HG02884 (cell line): ENCODE results near the gene SPINT2.
A peak's percentile ranks its signal among the peaks of the same experiment; 100 is the strongest.

Experiments used
- ATAC-seq: cut with Tn5 transposase; IDR thresholded peaks from one replicate; pipeline ENCODE4 v1.9.1; 2021; ENCODE audit warnings: mild to moderate bottlenecking, moderate library complexity; ENCODE audit not compliant: unreplicated experiment

The SPINT2 gene

DNA sequence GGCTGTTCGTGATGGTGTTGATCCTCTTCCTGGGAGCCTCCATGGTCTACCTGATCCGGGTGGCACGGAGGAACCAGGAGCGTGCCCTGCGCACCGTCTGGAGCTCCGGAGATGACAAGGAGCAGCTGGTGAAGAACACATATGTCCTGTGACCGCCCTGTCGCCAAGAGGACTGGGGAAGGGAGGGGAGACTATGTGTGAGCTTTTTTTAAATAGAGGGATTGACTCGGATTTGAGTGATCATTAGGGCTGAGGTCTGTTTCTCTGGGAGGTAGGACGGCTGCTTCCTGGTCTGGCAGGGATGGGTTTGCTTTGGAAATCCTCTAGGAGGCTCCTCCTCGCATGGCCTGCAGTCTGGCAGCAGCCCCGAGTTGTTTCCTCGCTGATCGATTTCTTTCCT is 27.5 kb downstream of the SPINT2 start:
- no peak for ATAC-seq

DNA sequence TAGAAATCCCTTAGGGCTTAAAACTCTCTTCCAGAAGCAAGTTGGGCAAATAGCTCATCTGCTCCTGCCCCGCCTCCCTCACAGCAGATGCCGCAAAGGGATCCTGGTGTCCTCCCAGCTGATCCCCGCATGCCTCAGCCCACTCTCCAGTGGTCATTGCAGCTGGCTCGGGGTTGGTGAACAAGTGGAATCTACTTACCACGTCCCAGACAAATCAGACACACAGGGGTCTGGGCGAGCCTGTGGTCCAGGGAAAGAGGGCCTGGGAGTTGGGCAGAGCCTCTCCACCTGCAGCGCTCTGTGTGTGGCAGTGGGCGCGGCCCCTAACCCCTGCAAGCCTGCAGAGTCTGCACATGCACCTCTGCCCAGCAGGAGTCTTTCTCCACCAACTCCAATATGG is 28.9 kb downstream of the SPINT2 start:
- no peak for ATAC-seq

DNA sequence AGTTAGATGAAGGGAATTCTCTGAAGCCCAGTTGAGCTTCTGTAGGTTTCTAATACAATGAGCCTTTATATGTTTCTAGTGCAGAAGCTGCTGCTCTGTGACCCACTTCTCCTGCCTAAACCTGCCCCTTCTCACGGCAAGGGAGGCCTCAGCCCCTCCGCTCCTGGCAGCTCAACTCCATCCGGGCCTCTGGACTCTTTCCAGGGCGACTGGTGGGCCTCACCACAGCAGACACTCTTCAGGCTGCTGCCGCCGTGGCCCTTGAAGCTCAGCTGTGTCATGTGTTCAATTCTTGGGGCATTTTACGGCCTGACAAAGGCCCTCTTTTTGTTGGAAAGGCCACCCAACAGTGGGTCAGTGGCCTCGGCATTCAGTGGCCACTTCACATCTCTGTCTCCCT is 29.7 kb downstream of the SPINT2 start:
- ATAC-seq: no peak

DNA sequence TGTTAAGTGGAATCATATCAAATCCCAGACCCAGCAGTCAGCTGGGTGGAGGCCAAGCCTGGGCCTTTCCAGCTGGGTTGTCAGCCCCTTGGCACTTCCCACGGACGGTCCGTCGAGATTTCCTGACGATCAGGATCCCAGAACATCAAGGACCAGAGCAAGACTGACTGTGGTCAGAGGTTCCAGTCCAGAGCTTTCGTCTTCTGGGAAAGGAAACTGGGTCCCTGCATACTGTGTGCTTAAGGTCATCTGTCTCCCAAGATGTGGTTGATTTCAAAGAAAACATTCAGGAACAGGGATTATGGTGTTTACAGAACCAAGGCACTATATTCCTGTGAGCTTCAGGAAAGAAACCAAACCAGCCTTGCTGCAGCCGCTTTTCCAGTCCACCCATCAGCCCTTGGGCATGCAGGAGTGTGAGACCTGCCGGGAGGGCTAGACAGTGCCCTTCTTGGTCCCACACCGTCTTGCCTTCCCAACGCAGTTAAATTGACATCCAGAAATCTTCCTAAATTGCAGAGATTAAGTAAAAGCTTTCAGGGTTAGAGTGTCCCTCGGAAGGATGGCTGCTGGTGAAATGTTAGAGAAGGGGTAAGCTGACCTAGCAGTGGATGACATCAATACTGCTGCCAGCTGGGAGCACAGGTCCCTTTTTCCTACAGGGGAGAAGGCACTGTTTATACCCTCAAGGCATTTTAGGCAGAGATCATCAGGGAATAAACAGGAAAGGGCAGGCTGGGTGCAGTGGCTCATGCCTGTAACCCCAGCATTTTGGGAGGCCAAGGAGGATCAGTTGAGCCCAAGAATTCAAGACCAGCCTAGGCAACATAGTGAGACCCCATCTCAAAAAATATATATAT is 34.7 kb downstream of the SPINT2 start:
- ATAC-seq: no peak

DNA sequence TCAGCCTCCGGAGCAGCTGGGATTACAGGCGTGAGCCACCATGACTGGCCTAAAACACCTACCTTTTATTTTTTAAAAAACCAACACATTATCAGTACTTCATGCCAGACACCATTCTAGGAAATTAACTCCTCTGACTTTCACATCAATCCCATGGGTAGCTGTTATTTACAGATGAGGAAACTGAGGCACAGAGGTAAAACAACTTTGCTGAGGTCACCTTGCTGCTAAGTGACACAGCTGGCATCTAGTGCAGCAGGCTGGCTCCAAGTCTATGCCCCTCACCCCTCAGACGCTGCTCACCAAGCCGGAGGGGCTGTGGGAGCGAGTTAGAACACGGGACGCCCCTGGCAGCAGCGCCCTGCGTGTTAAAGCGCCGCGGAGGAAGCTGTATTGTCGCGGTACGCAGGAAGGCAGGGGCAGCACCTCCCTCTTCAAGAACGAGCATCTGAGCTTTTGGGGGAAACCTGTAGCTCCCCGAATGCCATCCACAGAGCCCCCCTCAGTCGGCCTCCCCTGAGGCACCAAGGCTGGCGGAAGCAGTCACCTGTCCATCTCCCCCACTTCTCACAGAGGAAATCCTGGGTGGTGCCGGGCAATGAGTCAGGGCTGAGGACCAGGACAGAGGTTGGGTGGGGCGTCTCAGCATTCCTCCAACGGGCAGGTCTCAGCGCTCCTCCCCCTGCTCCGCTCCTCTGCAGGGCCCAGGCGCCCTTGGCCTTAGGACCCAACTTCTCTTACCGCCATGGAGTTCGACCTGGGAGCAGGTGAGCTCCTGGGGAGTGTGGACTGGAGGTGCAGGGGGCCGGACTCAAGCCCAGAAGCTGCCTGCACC is 39.4 kb downstream of the SPINT2 start, which contains the start of gene C19orf33:
Gene C19orf33 (plus strand): TSS at position 735 of the 835 bp plus-strand sequence. CDS start 11 bp downstream, at position 746.
- ATAC-seq: no peak

DNA sequence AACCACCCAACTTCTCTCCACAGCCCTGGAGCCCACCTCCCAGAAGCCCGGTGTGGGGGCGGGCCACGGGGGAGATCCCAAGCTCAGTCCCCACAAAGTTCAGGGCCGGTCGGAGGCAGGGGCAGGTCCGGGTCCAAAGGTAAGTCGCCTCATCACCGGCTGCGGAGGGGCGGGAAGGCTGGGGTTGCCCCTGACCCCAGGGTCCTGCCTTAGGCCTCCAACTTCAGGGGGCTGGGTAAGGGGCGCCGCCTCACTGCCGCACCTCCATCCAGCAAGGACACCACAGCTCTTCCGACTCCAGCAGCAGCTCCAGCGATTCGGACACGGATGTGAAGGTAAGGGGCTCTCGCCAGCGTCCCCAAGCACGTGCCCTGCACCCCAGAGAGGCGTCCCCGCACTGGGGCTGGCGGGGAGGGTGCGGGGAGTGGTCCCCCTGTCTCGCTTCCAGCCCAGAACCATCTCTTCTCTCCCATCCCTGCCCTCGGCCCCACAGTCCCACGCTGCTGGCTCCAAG is 40.0 kb downstream of the SPINT2 start:
- no peak for ATAC-seq

DNA sequence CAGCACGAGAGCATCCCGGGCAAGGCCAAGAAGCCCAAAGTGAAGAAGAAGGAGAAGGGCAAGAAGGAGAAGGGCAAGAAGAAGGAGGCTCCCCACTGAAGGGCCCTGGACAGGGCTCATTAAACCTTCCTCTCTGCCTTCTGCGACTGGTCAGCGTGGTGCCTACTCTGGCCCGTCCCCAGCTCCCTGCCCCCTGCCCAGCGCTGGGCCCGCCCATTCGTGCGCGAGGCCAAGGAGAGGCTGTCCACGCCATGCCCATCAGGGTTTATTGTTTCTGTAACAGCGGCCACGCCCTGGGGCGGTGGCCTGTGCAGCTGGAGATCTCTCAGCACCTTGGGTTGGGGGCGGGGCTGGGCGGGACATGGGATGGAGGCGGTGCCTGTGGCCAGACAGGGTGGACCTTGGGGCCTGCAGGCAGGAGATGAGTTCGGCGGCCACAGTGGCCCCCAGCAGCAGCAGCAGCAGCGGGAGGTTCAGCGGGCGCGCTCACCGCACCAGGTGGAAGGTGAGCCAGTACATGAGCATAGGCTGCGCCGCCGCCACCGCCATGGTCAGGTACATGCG is 40.6 kb downstream of the SPINT2 start:
- no peak for ATAC-seq

DNA sequence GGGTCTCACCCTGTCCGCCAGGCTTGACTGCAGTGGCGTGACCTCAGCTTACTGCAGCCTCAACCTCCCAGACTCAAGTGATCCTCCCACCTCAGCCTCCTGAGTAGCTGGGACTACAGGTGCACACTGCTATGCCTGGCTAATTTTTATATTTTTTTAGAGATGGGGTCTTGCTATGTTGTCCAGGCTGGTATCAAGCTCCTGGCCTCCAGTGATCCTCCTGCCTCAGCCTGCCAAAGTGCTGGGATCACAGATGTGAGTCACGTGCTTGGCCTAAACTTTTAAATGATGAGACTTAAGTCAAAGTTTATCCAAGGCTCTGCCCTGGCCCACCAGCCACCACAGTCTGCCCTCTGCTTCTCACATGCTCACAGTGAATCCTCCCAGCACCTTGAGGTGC is 41.9 kb downstream of the SPINT2 start:
- no peak for ATAC-seq

DNA sequence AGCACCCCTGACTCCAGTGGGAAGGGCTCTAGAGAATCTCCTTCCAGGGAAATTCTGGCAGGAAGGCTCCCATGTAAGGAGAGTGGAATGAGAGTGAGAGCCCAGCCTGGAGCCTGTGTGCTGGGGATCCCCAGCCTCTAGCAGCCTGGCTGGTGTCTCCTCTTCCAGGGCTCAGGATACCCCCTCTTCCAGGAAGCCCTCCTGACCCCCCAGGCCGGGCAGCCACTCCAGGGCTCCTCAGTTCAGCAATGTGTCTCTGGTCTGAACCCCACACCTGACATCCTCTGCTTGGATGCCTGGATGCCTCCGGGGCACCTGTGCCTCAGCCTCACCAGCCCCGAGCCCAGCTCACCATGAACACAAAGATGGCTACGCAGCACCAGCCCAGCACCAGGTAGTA is 42.7 kb downstream of the SPINT2 start:
- ATAC-seq: no peak

DNA sequence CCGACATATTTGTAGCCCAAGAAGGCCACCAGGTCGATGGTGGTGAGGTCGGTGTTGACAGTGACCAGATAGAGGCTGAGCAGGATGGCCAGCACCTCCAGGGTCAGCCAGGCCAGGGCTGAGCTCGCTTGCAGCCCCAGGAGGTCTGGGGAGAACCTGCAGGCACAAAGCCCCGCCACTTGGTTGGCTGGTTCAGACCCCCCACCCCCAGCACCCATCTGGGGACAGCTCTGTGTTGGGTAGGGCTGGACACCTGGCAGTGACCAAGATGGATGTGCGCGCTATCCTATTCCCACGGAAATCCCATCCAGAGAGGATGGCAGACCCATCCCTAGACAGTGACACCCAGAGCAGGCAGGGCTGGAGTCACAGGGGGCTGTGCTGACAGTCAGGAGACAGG is 43.2 kb downstream of the SPINT2 start:
- no peak for ATAC-seq

DNA sequence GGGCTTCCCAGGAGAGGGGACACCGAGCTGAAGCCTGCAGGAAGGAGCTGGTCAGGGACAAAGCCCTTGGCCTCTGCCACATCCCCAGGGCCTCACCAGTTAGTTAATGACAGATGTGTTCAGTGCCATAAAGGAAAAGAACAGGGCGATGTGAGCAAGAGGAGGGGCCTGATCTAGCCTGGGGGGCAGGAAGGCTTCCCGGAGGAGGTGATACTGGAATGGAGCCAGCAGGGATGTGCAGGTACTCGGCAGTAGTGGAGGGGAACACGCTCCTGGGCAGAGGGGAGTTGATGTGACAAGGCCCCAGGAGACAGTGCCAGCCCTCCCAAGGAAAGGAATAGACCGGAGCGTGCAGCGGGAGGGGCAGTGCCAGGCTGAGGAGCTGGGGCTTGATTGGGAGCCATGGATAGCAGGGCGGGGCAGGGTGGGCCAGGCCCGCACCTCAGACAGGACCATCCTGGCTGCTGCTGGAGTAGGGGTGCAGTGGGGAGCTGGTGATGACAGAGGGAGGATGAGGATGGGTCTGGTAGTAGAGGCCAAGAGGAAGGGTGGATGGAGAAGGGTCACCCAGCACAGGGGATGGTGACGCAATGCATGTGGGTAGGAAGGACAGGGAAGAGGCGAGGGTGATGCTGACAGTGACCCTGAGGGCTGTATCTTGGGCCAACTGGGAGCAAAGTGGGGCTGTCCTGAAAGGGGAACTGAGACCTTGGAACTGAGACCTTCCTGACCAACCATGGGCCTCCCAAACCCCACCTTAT is 43.8 kb downstream of the SPINT2 start:
- no peak for ATAC-seq

DNA sequence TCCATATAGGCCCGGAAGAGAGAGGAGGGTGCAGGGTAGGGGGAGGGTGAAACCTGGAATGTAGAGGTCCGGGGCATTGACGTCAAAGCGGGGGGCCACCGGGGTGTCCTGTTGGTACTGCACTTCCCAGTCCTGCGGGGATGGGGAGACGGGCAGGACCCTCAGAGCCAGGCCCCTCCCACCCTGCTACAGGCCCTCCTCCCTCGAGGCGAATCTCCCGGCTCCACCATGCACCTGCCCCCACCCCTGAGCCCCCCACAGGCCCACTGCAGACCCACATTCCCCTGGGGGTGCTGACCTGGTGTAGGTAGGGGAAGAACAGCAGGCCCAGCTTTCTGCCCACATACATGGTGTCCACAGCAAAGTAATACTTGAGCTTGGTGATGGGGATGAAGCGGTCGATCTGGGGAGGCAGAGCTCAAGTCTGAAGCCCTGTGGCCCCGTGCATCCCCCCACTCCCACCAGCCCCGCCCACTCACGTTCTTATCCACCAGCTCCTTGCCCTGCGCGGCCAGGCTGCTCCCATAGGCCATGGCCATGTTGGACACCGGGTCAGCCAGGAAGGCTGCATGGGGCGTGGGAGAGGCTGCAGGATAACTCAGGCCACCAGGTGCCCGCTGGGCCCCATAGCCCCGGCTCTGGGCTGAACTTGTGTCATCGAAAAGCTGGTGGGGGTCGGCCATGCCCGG is 44.7 kb downstream of the SPINT2 start:
- no peak for ATAC-seq

DNA sequence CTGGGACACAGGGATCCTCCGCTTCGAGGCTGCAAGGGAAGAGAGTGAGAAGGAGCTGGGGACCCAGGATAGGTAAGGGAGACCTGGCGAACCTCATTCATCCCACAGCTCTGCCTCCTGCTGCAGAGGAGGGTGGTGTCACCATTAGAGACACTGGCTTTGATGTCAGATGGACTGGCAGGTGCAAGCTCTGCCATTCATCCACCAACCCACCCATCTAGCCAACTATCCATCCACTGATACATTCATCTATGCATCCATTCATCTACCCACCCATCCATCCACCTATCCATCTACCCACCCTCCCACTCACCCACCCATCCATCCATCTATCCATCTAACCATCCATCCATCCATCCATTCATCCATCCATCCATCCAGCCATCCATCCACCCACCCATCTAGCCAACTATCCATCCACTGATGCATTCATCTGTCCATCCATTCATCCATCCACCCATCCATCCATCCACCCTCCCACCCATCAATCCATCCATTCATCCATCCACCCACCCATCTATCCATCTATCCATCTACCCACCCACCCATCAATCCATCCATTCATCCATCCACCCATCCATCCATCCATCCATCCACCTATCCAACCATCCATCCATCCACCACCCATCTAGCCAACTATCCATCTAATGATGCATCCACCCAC is 45.4 kb downstream of the SPINT2 start:
- no peak for ATAC-seq

DNA sequence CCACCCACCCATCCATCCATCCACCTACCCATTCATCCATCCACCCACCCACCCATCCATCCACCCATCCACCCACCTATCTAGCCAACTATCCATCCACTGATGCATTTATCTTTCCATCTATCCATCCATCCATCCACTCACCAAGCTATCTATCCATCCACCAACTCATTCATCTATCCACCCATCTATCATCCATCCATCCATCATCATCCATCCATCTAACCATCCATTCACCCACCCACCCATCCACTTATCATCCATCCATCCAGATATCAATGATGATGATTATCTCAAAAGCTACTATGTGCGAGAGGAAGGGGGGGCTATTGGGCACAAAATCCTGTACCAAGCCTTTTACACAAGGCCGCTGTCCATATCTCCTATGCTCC is 45.9 kb downstream of the SPINT2 start:
- ATAC-seq: no peak

DNA sequence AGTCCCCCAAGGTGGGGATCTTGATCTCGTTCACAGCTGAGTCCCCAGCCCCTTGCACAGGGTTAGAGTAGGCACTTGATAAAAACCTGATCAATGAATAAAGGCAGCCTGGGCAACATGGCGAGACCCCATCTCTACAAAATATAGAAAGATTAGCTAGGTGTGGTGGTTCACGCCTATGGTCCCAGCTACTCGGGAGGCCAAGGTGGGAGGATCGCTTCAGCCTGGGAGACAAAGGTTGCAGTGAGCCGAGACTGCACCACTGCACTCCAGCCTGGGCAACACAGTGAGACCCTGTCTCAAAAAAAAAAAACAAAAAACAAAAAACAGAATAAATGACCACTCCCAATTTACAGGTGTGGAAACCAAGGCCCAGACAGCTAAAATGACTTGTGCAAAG is 46.6 kb downstream of the SPINT2 start:
- no peak for ATAC-seq

DNA sequence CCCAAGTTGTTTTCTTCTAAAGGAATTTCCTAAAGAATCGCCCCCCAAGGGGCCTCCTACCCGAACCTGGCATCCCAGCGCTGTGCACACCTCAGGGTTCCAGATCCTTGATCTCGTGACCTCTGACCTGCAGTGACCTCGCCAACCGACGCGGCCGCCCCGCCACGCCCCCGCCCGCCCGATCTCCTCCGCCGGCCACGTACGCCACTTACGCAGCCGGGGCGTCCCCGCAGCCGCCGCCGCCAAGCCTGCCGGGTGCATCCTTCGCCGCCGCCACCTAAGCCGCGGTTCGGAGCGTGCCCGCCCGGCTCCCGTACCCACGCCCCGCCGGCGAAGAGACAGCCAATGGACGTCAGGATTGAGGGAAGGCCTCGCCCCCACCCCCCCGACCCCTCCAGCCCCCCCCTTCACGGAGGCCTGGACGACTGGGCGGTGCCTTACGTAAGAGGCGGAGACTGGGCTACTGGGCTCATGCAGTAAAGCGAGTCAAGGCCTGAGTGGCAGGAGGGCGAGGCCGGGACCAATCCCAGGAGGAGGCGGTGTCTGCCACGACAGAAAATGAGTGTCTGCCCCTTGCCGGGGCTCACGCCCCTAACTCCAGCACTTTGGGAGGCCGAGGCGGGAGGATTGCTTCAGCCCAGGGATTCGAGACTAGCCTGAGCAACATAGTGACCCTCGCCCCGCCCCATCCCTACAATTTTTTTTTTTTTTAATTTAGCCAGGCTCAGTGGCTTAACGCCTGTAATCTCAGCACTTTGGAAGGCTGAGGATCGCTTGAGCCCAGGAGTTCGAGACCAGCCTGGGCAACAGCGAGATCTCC is 51.5 kb downstream of the SPINT2 start, which contains the start of gene YIF1B:
Gene YIF1B (minus strand): TSS at position 291 of the 820 bp plus-strand sequence. CDS start 30 bp downstream, at position 261.
- ATAC-seq: peak; percentile 88

DNA sequence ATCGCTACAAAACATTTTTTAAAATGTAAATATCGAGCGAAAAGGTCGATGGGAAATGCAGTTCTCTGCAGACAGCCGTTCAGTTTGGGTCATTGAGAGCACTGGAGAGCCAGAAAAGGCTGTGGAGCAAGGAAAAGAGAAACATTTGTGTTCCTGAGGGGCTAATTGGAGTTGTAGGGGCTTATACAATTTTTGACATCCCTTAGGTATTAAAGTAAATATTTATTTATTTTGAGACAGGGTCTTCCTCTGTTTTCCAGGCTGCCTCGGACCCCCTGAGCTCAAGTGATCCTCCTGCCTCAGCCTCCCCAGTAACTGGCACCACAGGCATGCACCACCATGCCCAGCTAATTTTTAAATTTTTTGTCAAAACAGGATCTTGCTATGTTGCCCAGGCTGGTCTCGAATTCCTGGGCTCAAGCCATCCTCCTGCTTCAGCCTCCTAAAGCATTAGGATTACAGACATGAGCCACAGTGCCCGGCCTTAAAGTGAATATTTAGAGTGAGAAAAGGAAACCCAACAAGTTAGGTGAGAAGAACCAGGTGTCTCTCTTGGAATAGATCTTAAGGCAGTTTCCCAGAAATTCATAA is 52.2 kb downstream of the SPINT2 start:
- no peak for ATAC-seq

DNA sequence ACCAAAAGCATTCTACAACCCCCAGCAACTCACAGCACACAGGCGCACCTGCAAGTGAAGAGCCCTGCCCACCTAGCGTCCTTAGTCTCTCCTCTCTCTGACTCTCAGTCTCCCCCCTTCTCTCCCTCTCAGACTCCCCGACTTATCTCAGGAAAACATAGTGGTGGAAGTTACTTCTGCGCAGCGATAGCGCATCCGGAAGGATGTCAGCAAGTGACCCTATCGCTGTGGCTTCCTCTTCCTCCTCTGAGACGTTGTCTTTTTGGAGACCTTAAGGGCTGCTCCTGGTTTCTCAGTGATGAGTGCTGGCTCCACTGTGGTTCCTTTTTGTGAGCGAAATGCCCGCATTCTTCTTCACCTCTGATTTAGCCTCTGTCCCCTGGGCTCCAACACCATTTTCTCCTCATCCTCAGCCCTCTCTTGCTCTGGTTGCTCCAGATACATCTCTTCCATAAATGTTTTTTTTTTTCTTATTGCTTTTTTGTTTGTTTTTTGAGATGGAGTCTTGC is 52.8 kb downstream of the SPINT2 start:
- no peak for ATAC-seq
